HUES64 (cell line): ENCODE measurements around the gene QRSL1.
"Not testable (repeated sequence)": the region's sequence is repeated elsewhere in the genome, so short reads cannot be mapped to it uniquely, and the experiment has no call there.

Experiments
- H3K27ac ChIP-seq: 2 replicates; pipeline ENCODE4 v1.7.0; 2013; ENCODE audit warnings: low read depth, low read length, inconsistent platforms
- H3K27me3 ChIP-seq: 2 replicates; pipeline ENCODE4 v1.6.1; 2013; ENCODE audit warnings: mild to moderate bottlenecking, low read length; ENCODE audit not compliant: insufficient read depth
- H3K36me3 ChIP-seq: 2 replicates; pipeline ENCODE4 v1.6.1; 2013; ENCODE audit warnings: mild to moderate bottlenecking, low read length; ENCODE audit not compliant: insufficient read depth
- H3K4me1 ChIP-seq: 2 replicates; pipeline ENCODE4 v1.6.1; 2013; ENCODE audit warnings: mild to moderate bottlenecking, low read length, moderate library complexity; ENCODE audit not compliant: insufficient read depth
- H3K4me3 ChIP-seq: 2 replicates; pipeline ENCODE4 v1.5.1; 2013; ENCODE audit warnings: mild to moderate bottlenecking, low read length, moderate library complexity
- H3K9ac ChIP-seq: 2 replicates; pipeline ENCODE4 v1.6.1; 2013; ENCODE audit warnings: mild to moderate bottlenecking, low read depth, low read length
- H3K9me3 ChIP-seq: 2 replicates; pipeline ENCODE4 v1.6.1; 2013; ENCODE audit warnings: low read depth, low read length; ENCODE audit not compliant: insufficient read depth
- WGBS: fragments of 150-250, 120-280 bp; methylation state at CpG from one replicate; pipeline ENCODE4 v1.1.7; 2013; ENCODE audit warnings: missing lambda C conversion rate; 5-methylcytosine and 5-hydroxymethylcytosine counted together

QRSL1 gene

DNA sequence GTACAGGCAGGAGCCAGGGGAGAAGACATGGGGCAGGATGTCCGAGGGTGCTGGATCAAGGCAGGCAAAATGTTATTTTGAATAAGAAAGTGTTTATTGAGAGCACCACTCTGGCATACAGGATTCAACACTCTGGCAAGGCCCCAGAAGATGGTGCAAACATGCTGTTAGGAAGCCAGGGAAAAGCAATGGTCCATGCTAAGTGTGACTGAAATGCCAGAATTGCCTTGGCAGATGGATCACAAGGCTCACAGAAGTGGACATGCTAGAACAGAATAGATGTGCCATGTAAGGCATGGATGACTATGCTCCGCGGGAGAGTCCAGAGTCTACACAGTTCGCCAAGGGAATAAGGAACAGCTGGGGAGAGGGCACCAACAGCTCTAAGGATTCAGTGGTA, 54.6 kb downstream of the QRSL1 start:
- Histone ChIP-seq H3K9me3 (no peaks in the 10 kb centered on the region), H3K36me3 (no peaks in the 10 kb centered on the region), H3K4me1 (no peaks in the 10 kb centered on the region; the same call in 1 of the 2 replicates), H3K27me3 (no peaks in the 10 kb centered on the region), H3K27ac (no peak overlapping the region), H3K4me3 (no peak overlapping the region), H3K9ac (no peak overlapping the region)
- 95% methylated on average over 4 of the region's 4 CpGs for WGBS

- no peak overlapping the region for H3K9ac ChIP-seq
- no peaks in the 10 kb centered on the region; the same call in 1 of the 2 replicates for H3K4me1 ChIP-seq
- no peaks in the 10 kb centered on the region for H3K36me3 ChIP-seq
- no peak overlapping the region for H3K4me3 ChIP-seq
- no peak overlapping the region for H3K27ac ChIP-seq
- 92% methylated on average over 2 of the region's 2 CpGs for WGBS
- no peaks in the 10 kb centered on the region for H3K9me3 ChIP-seq
- H3K27me3 ChIP-seq = no peaks in the 10 kb centered on the region
Observed at GRCh38 chr6:106685833-106686232, 56.5 kb downstream of the QRSL1 start.

GRCh38 chr6:106688177-106688951, 59.0 kb downstream of the QRSL1 start:
- H3K4me3 ChIP-seq = no peak overlapping the region
- H3K9me3 ChIP-seq = no peaks in the 10 kb centered on the region
- H3K36me3 ChIP-seq = no peaks in the 10 kb centered on the region
- peaks cover 21% of the 10 kb centered on the region for H3K4me1 ChIP-seq
- no peaks in the 10 kb centered on the region for H3K27me3 ChIP-seq
- WGBS = 97% methylated on average over 6 of the region's 6 CpGs
- H3K27ac ChIP-seq = no peak overlapping the region
- H3K9ac ChIP-seq = no peak overlapping the region

- Histone ChIP-seq H3K27me3 (no peaks in the 10 kb centered on the region), H3K9ac (no peak overlapping the region), H3K9me3 (no peaks in the 10 kb centered on the region), H3K4me1 (peaks cover 29% of the 10 kb centered on the region), H3K36me3 (no peaks in the 10 kb centered on the region), H3K27ac (peak overlapping the region; percentile 93), H3K4me3 (no peak overlapping the region)
- WGBS = 17% methylated on average over 5 of the region's 6 CpGs
Observed at GRCh38 chr6:106692112-106692818, 62.9 kb downstream of the QRSL1 start.

GRCh38 chr6:106692819-106693208, 63.4 kb downstream of the QRSL1 start:
- Histone ChIP-seq H3K27ac (peak overlapping the region; percentile 93), H3K27me3 (no peaks in the 10 kb centered on the region), H3K4me1 (peaks cover 29% of the 10 kb centered on the region), H3K9me3 (no peaks in the 10 kb centered on the region), H3K9ac (no peak overlapping the region), H3K36me3 (no peaks in the 10 kb centered on the region), H3K4me3 (no peak overlapping the region)
- 65% methylated on average over 3 of the region's 3 CpGs for WGBS

DNA sequence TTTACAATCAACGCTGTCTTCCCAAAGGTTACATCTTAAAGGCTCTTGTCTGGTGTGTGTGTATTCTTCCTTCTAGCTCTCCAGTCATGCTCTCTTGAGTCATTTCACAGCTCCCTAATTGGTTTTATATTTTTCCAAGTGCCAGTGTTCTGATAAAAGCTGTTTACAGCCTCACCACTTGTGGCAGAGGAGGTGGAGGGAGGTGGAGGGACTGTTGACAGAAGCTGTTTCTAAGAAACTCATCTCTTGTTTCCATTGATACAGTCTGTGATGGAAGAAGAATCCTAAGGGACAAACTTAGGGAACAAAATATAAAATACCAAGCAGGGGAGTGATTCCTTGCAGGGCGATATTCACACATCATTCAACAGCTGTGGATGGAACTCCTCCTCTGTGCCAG, 64.0 kb downstream of the QRSL1 start:
- Histone ChIP-seq H3K9me3 (no peaks in the 10 kb centered on the region), H3K27me3 (no peaks in the 10 kb centered on the region), H3K4me3 (no peak overlapping the region), H3K36me3 (no peaks in the 10 kb centered on the region), H3K9ac (no peak overlapping the region), H3K27ac (peak overlapping the region; percentile 93; the same call in 1 of the 2 replicates), H3K4me1 (peaks cover 29% of the 10 kb centered on the region)
- WGBS = 93% methylated on average over 2 of the region's 2 CpGs

DNA sequence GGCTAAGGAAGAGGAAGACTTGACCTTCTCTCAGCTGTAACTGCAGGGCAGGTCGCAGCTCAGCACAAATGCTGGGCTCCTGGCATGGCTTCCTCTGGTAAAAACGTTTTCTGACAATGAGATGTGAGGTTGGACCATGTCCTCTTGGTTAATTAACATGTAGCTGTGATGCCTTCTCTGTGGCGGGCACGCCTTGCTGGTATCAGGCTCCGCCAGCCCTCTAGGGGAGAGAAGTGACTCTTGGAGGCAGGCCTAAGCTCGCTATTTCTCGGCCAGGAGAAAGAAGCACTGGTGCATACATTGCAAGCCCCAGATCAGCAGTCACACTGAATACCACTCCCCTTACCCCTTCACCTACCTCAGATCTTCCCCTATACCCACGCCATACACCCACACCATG, 65.0 kb downstream of the QRSL1 start:
- Histone ChIP-seq H3K4me3 (no peak overlapping the region), H3K9me3 (no peaks in the 10 kb centered on the region), H3K9ac (no peak overlapping the region), H3K36me3 (no peaks in the 10 kb centered on the region), H3K4me1 (peaks cover 29% of the 10 kb centered on the region), H3K27ac (no peak overlapping the region), H3K27me3 (no peaks in the 10 kb centered on the region)
- 77% methylated on average over 8 of the region's 8 CpGs for WGBS

GRCh38 chr6:106700581-106700980, 71.2 kb downstream of the QRSL1 start:
- Histone ChIP-seq H3K36me3 (no peaks in the 10 kb centered on the region), H3K9ac (no peak overlapping the region), H3K27ac (no peak overlapping the region), H3K4me3 (no peak overlapping the region), H3K27me3 (no peaks in the 10 kb centered on the region), H3K4me1 (peaks cover 9% of the 10 kb centered on the region; the same call in 1 of the 2 replicates), H3K9me3 (peaks cover 10% of the 10 kb centered on the region)

- not testable (repeated sequence) for H3K4me3 ChIP-seq, H3K9ac ChIP-seq, H3K27ac ChIP-seq, H3K27me3 ChIP-seq, H3K36me3 ChIP-seq, H3K4me1 ChIP-seq
- 94% methylated on average over 3 of the region's 3 CpGs for WGBS
- peaks cover 17% of the 10 kb centered on the region for H3K9me3 ChIP-seq
Observed at GRCh38 chr6:106701201-106701600, 71.8 kb downstream of the QRSL1 start.

GRCh38 chr6:106702046-106702445, 72.7 kb downstream of the QRSL1 start:
- no peak overlapping the region for H3K27ac ChIP-seq
- H3K27me3 ChIP-seq = no peaks in the 10 kb centered on the region
- no peak overlapping the region for H3K9ac ChIP-seq
- peaks cover 9% of the 10 kb centered on the region; the same call in 1 of the 2 replicates for H3K4me1 ChIP-seq
- no peaks in the 10 kb centered on the region for H3K36me3 ChIP-seq
- WGBS = 89% methylated on average over 4 of the region's 4 CpGs
- no peak overlapping the region for H3K4me3 ChIP-seq
- peaks cover 17% of the 10 kb centered on the region for H3K9me3 ChIP-seq

DNA sequence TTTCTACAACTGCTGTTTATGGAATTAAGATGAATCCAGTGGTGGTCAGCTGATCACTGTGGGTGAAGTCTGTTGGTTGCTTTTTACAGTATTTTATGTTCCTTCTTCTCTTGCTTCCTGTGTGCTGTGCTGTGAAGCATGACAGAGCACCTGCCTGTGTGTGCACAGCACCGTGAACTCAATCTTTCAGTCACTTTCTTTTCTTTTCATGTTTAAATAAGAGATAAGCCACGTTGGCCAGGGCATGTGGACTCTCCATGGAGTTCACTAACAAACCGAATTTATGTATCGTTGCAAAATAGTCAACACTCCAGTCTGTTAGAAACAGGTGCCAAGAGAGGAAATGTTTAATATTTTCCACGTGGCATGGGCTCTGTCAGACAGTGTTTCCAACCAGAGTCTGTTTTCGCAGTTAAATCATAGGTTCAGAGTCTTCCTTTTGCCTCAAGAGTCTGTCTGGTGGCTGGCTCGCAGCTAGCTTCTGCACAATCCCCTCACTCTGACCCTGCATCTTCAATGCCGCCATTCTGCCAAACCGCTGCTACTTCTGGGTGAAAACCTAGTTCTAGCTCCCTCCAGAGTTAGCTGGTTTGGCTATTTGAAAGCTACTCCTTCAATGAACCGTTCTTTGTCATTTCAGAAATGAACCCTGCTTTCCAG, 73.2 kb downstream of the QRSL1 start:
- no peak overlapping the region for H3K27ac ChIP-seq
- H3K9me3 ChIP-seq = peaks cover 17% of the 10 kb centered on the region
- no peak overlapping the region for H3K9ac ChIP-seq
- WGBS = 93% methylated on average over 10 of the region's 10 CpGs
- peaks cover 9% of the 10 kb centered on the region; the same call in 1 of the 2 replicates for H3K4me1 ChIP-seq
- no peak overlapping the region for H3K4me3 ChIP-seq
- H3K27me3 ChIP-seq = no peaks in the 10 kb centered on the region
- no peaks in the 10 kb centered on the region for H3K36me3 ChIP-seq
